GM23248 (cell line): ENCODE measurements around the gene FHIP2A. TPM values are rescaled to one million over a fixed set of nuclear protein-coding genes. Genes with fewer than 3 reads are reported as not detected.
"Not testable (repeated sequence)": the region's sequence is repeated elsewhere in the genome, so short reads cannot be mapped to it uniquely, and the experiment has no call there.

Experiments used
- DNase-seq: peaks from one replicate; pipeline ENCODE4 v3.0.0-alpha.2; 2015
- H2AFZ ChIP-seq: fragments of 200-600 bp; sonication (generic); 2 replicates; pipeline ENCODE4 v1.6.1; 2016; ENCODE audit warnings: antibody characterized with exemption
- H3F3A ChIP-seq: fragments of 200-600 bp; sonication (generic); 2 replicates; pipeline ENCODE4 v1.6.1; 2016; ENCODE audit warnings: mild to moderate bottlenecking, antibody characterized with exemption, mixed run types; ENCODE audit not compliant: insufficient read depth
- H3K27ac ChIP-seq: fragments of 200-600 bp; sonication (generic); 2 replicates; pipeline ENCODE4 v1.5.1; 2016; ENCODE audit warnings: mild to moderate bottlenecking
- H3K27me3 ChIP-seq: fragments of 200-600 bp; sonication (generic); replicated peaks from 2 replicates; pipeline ENCODE4 v1.6.1; 2016; ENCODE audit warnings: mild to moderate bottlenecking; ENCODE audit not compliant: insufficient read depth
- H3K36me3 ChIP-seq: fragments of 200-600 bp; sonication (generic); 2 replicates; pipeline ENCODE4 v1.6.1; 2016; ENCODE audit warnings: low read depth, mild to moderate bottlenecking
- H3K4me1 ChIP-seq: fragments of 200-600 bp; sonication (generic); 2 replicates; pipeline ENCODE4 v1.6.1; 2016; ENCODE audit warnings: mild to moderate bottlenecking; ENCODE audit not compliant: insufficient read depth
- H3K4me2 ChIP-seq: fragments of 200-600 bp; sonication (generic); one replicate; pipeline ENCODE4 v1.6.1; 2016; ENCODE audit warnings: mild to moderate bottlenecking; ENCODE audit not compliant: unreplicated experiment
- H3K4me3 ChIP-seq: fragments of 200-600 bp; sonication (generic); 2 replicates; pipeline ENCODE4 v1.5.1; 2016; ENCODE audit warnings: mild to moderate bottlenecking
- H3K79me2 ChIP-seq: fragments of 200-600 bp; sonication (generic); 2 replicates; pipeline ENCODE4 v1.6.1; 2016; ENCODE audit warnings: mild to moderate bottlenecking; ENCODE audit not compliant: insufficient read depth
- H3K9ac ChIP-seq: fragments of 200-600 bp; sonication (generic); 2 replicates; pipeline ENCODE4 v1.6.1; 2016; ENCODE audit warnings: mild to moderate bottlenecking
- H3K9me2 ChIP-seq: fragments of 200-600 bp; sonication (generic); 2 replicates; pipeline ENCODE4 v1.6.1; 2016; ENCODE audit warnings: mixed run types, mild to moderate bottlenecking, moderate library complexity; ENCODE audit not compliant: insufficient read depth
- H3K9me3 ChIP-seq: fragments of 200-600 bp; sonication (generic); one replicate; pipeline ENCODE4 v1.6.1; 2017; ENCODE audit warnings: low read depth
- H4K20me1 ChIP-seq: fragments of 200-600 bp; sonication (generic); 2 replicates; pipeline ENCODE4 v1.6.0; 2016; ENCODE audit not compliant: insufficient read depth
- EZH2 ChIP-seq: fragments of 200-600 bp; sonication (generic); IDR thresholded peaks from 2 replicates; pipeline ENCODE4 v1.6.1; 2018; ENCODE audit warnings: antibody characterized with exemption, mild to moderate bottlenecking; ENCODE audit not compliant: insufficient read depth, poor library complexity, severe bottlenecking
- EZH2phosphoT487 ChIP-seq: fragments of 200-600 bp; sonication (generic); IDR thresholded peaks from 2 replicates; pipeline ENCODE4 v1.6.1; 2018; ENCODE audit warnings: antibody characterized with exemption, moderate library complexity, mild to moderate bottlenecking, low read depth; ENCODE audit not compliant: insufficient read depth
- whole genome bisulfite sequencing, 2 experiments: methylation state at CpG; one replicate each; pipeline ENCODE4 v1.1.6; 2015 to 2017; ENCODE audit warnings: low lambda C conversion rate in 2 of 2, low coverage in 1 of 2; ENCODE audit errors: missing lambda C conversion rate in 2 of 2; 5-methylcytosine and 5-hydroxymethylcytosine counted together
- in situ Hi-C: fragments of 300-500 bp; cut with MboI; formaldehyde crosslinking; loops from 2 replicates; pipeline ENCODE4 v1.15.0; 2020
- polyA plus RNA-seq: library from polyadenylated mRNA; unstranded; fragments of >200 nt; fragmentation: Nextera tagmentation; extraction: Ambion mirVana; gene quantifications from 2 replicates; pipeline ENCODE4 v1.2.1, GENCODE V29; 2016
- total RNA-seq: library from RNA; depleted of rRNA; stranded (reverse); fragments of >200 nt; shearing (Covaris generic); gene quantifications from 2 replicates; pipeline ENCODE4 v1.2.3, GENCODE V29; 2014

The FHIP2A gene
- total and polyA plus RNA-seq, 2 experiments from 2014 or later, result 22.3 to 24.6 TPM

- Histone ChIP-seq H3K4me2 (no peak overlapping the region), H3K27ac (no peak overlapping the region), H3F3A (no peaks in the 10 kb centered on the region), H3K4me1 (no peaks in the 10 kb centered on the region), H3K36me3 (peaks cover 85% of the 10 kb centered on the region), H3K79me2 (peaks cover 41% of the 10 kb centered on the region), H3K9ac (no peak overlapping the region), H3K9me2 (no peaks in the 10 kb centered on the region), H3K9me3 (no peaks in the 10 kb centered on the region), H3K27me3 (no peaks in the 10 kb centered on the region), H4K20me1 (no peaks in the 10 kb centered on the region), H2AFZ (no peak overlapping the region), H3K4me3 (no peak overlapping the region)
- no peak for DNase-seq
- TF ChIP-seq EZH2phosphoT487 (no peak), EZH2 (no peak)
- 92% methylated on average over 8 of the region's 8 CpGs for WGBS, 2 experiments
- in situ Hi-C loops, result no loop called here
Measured at GRCh38 chr10:114845978-114846693, 24.6 kb downstream of the FHIP2A start.

DNA sequence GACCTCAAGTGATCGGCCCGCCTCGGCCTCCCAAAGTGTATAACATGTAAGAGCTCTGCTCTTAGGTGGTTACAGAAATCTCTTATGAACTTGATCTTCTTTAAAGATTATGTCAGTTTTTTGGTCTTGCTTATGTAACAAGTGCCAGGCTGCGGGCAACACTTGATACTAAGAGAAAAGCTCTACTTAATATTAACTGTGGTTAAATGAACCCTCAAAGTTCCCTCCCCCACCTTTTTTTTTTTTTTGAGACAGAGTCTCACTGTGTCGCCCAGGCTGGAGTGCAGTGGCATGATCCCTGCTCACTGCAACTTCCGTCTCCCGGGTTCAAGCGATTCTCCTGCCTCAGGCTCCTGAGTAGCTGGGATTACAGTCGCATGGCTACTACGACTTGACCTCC is 25.9 kb downstream of the FHIP2A start:
- H3K4me1 ChIP-seq, in situ Hi-C loops, DNase-seq, H4K20me1 ChIP-seq, H3K27me3 ChIP-seq, H3K4me2 ChIP-seq, H3F3A ChIP-seq, H3K9me2 ChIP-seq, H2AFZ ChIP-seq, H3K9ac ChIP-seq, H3K4me3 ChIP-seq, H3K9me3 ChIP-seq, H3K27ac ChIP-seq: not testable (repeated sequence)
- Histone ChIP-seq H3K79me2 (peaks cover 29% of the 10 kb centered on the region), H3K36me3 (peaks cover 83% of the 10 kb centered on the region)
- 96 to 97% methylated on average over 9 to 10 of the region's 10 CpGs for WGBS, 2 experiments

DNA sequence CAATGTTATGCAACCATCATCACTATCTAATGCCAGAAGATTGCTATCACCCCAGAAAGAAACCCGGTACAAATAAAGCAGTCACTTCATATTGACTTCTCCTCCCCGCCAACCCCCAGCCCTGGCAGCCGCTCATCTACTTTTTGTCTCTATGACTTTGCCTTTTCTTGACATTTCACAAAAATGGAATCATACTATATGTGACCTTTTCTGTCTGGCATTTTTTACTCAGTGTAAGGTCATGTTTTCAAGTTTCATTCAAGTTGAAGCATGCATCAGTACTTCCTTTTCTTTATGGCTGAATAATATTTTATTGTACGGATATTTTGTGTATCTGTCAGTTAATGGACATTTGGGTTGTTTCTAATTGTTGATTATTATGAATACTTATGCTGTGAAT is 28.1 kb downstream of the FHIP2A start:
- Histone ChIP-seq H4K20me1 (no peaks in the 10 kb centered on the region), H3K27me3 (no peaks in the 10 kb centered on the region), H3F3A (peaks cover 14% of the 10 kb centered on the region), H3K4me3 (no peak overlapping the region), H3K9ac (no peak overlapping the region), H3K4me1 (peaks cover 3% of the 10 kb centered on the region), H3K79me2 (peaks cover 24% of the 10 kb centered on the region; the same call in 1 of the 2 replicates), H2AFZ (no peak overlapping the region), H3K36me3 (peaks cover 81% of the 10 kb centered on the region), H3K9me2 (no peaks in the 10 kb centered on the region), H3K4me2 (no peak overlapping the region), H3K27ac (no peak overlapping the region), H3K9me3 (no peaks in the 10 kb centered on the region)
- WGBS, 2 experiments, result 97 to 99% methylated on average over 4 of the region's 4 CpGs
- no peak for TF ChIP-seq EZH2phosphoT487
- TF ChIP-seq EZH2, result no peak
- DNase-seq, result no peak
- in situ Hi-C loops, result no loop called here

GRCh38 chr10:114850126-114850525 is 28.5 kb downstream of the FHIP2A start:
- no peak overlapping the region for H3K4me3 ChIP-seq
- peaks cover 8% of the 10 kb centered on the region for H3K4me1 ChIP-seq
- peaks cover 80% of the 10 kb centered on the region for H3K36me3 ChIP-seq
- H3K9ac ChIP-seq, result no peak overlapping the region
- H3K79me2 ChIP-seq, result peaks cover 24% of the 10 kb centered on the region; the same call in 1 of the 2 replicates
- H3K9me2 ChIP-seq, result no peaks in the 10 kb centered on the region
- no peaks in the 10 kb centered on the region for H3K27me3 ChIP-seq
- H3K4me2 ChIP-seq, result no peak overlapping the region
- H3K27ac ChIP-seq, result no peak overlapping the region
- in situ Hi-C loops, result no loop called here
- H3K9me3 ChIP-seq, result no peaks in the 10 kb centered on the region
- no peak for DNase-seq
- no peak overlapping the region for H2AFZ ChIP-seq
- WGBS, 2 experiments, result 100% methylated on average over 2 of the region's 2 CpGs
- H4K20me1 ChIP-seq, result no peaks in the 10 kb centered on the region
- H3F3A ChIP-seq, result peaks cover 19% of the 10 kb centered on the region
- no peak for TF ChIP-seq EZH2
- TF ChIP-seq EZH2phosphoT487, result no peak

DNA sequence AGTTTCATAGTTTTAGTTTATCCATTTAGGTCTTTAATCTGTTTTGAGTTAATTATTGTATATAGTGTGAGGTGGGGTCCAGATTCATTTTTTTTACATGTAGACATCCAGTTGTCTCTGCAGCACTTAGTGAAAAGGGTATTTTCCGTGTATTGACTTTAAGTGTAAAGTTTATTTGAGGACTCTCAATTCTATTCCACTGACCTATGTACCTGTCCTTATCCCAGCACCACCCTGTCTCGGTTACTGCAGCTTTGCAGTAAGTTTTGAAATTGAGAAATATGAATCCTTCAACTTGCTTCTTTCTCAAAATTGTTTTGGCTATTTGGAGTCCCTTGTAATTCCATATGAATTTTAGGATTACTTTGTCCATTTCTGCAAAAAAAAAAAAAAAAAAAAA is 29.8 kb downstream of the FHIP2A start:
- Histone ChIP-seq H3K9ac (no peak overlapping the region), H3K27ac (no peak overlapping the region), H2AFZ (no peak overlapping the region), H3K4me2 (no peak overlapping the region), H3K79me2 (peaks cover 24% of the 10 kb centered on the region; the same call in 1 of the 2 replicates), H3K9me3 (no peaks in the 10 kb centered on the region), H3K36me3 (peaks cover 77% of the 10 kb centered on the region), H4K20me1 (no peaks in the 10 kb centered on the region), H3K27me3 (no peaks in the 10 kb centered on the region), H3K4me1 (peaks cover 20% of the 10 kb centered on the region), H3K4me3 (no peak overlapping the region), H3K9me2 (no peaks in the 10 kb centered on the region), H3F3A (peaks cover 31% of the 10 kb centered on the region)
- TF ChIP-seq EZH2 (no peak), EZH2phosphoT487 (no peak)
- DNase-seq, result no peak
- WGBS, 2 experiments, result 83 to 86% methylated on average over 2 of the region's 2 CpGs
- in situ Hi-C loops, result no loop called here
